OCI-LY3 (cell line): ENCODE results near the gene ADM5.

Experiments used
- EZH2phosphoT487 ChIP-seq: fragments of 200-600 bp; shearing (Covaris generic); IDR thresholded peaks from 2 replicates; pipeline ENCODE4 v1.6.1; 2018; ENCODE audit warnings: antibody characterized with exemption, mixed run types, low read depth
- TF ChIP-seq, protein P1 (sequence below): fragments of 200-600, 300-600 bp; sonication (generic); IDR thresholded peaks from 2 replicates; pipeline ENCODE4 v1.5.1; 2014; ENCODE audit warnings: antibody characterized with exemption, low read length, low read depth

DNA sequence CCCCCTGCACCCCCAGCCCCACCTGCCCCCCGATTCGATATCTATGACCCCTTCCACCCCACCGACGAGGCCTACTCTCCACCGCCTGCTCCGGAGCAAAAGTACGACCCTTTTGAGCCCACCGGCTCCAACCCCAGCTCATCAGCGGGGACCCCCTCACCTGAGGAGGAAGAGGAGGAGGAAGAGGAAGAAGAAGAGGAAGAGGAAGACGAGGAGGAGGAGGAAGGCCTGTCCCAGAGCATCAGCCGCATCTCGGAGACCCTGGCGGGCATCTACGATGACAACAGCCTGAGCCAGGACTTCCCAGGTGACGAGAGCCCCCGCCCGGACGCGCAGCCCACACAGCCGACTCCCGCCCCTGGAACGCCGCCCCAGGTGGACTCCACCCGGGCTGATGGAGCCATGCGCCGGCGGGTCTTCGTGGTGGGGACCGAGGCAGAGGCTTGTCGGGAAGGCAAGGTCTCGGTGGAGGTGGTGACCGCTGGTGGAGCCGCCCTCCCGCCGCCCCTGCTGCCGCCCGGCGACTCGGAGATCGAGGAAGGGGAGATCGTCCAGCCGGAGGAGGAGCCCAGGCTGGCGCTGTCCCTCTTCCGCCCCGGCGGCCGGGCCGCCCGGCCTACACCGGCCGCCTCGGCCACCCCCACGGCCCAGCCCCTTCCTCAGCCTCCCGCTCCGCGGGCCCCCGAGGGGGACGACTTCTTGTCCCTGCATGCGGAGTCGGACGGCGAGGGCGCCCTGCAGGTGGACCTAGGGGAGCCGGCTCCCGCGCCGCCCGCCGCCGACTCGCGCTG is 38.2 kb upstream of the ADM5 start:
- TF ChIP-seq, protein P1, sequence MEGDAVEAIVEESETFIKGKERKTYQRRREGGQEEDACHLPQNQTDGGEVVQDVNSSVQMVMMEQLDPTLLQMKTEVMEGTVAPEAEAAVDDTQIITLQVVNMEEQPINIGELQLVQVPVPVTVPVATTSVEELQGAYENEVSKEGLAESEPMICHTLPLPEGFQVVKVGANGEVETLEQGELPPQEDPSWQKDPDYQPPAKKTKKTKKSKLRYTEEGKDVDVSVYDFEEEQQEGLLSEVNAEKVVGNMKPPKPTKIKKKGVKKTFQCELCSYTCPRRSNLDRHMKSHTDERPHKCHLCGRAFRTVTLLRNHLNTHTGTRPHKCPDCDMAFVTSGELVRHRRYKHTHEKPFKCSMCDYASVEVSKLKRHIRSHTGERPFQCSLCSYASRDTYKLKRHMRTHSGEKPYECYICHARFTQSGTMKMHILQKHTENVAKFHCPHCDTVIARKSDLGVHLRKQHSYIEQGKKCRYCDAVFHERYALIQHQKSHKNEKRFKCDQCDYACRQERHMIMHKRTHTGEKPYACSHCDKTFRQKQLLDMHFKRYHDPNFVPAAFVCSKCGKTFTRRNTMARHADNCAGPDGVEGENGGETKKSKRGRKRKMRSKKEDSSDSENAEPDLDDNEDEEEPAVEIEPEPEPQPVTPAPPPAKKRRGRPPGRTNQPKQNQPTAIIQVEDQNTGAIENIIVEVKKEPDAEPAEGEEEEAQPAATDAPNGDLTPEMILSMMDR = no peak
- no peak for TF ChIP-seq EZH2phosphoT487
